Peyer's patch (tissue), 4 donors: ENCODE results near the gene PLEKHB1.

ENCODE experiments used
- CTCF ChIP-seq, 6 experiments: fragments of 450-650 bp in 4 of 6; fragments of 200-600 bp in 2 of 6; sonication (generic) in 1 of 6; IDR thresholded peaks; one replicate each; pipeline ENCODE4 v1.5.1; 2017 to 2019; ENCODE audit warnings: antibody characterized with exemption in 6 of 6, mild to moderate bottlenecking in 3 of 6, moderate library complexity in 1 of 6
- POLR2A ChIP-seq, 2 donors: fragments of 450-650 bp; IDR thresholded peaks; one replicate each; pipeline ENCODE4 v1.5.1; 2017; ENCODE audit warnings: antibody characterized with exemption in 2 of 2, mild to moderate bottlenecking in 2 of 2, moderate library complexity in 2 of 2

GRCh38 chr11:73632996-73633395, 13.4 kb upstream of the PLEKHB1 start:
- TF ChIP-seq CTCF (IDR thresholded peaks at IDR 0.05): no peak
- TF ChIP-seq POLR2A (IDR thresholded peaks at IDR 0.05): no peak
